Hair follicular keratinocyte (primary cell): ENCODE data around the gene CYP2J2. TPM values are rescaled to one million over a fixed set of nuclear protein-coding genes. Genes with fewer than 3 reads are reported as not detected.

Experiments
- total RNA-seq: library from RNA; depleted of rRNA; stranded (reverse); fragments of >200 nt; gene quantifications from 2 replicates; pipeline ENCODE4 v1.2.3, GENCODE V29; 2015

CYP2J2 gene, protein sequence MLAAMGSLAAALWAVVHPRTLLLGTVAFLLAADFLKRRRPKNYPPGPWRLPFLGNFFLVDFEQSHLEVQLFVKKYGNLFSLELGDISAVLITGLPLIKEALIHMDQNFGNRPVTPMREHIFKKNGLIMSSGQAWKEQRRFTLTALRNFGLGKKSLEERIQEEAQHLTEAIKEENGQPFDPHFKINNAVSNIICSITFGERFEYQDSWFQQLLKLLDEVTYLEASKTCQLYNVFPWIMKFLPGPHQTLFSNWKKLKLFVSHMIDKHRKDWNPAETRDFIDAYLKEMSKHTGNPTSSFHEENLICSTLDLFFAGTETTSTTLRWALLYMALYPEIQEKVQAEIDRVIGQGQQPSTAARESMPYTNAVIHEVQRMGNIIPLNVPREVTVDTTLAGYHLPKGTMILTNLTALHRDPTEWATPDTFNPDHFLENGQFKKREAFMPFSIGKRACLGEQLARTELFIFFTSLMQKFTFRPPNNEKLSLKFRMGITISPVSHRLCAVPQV
- 2.4 and 3.5 TPM in 2 replicates for total RNA-seq

DNA sequence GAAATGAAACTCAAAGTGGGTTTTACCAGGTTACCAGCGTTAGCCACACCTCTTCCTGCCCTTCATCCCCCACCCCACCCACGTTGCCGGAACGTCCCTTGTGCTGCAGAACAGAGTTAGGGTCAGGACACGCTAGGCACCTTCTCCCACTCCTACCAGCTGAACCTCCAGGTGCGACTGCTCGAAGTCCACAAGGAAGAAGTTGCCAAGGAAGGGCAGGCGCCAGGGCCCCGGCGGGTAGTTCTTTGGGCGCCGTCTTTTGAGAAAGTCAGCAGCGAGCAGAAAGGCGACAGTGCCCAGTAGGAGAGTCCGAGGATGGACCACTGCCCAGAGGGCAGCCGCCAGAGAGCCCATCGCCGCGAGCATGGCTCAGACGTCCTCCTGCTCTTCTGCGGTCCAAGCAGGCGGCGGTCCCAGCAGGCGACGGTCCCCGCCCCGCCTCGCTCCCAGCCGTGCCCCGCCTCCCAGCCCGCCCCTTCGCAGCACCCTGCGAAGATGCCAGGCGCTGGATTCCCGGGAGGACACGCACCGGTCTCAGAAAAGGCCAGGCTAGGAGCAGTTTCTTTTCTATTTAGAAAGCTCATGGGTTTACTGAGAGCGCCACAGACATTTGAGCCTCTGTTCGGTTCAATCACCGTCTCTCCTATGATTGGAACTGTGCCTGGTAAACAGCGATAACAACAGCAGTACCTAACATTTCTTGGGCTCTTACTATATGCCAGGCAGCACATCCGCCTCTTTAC is at the start of gene CYP2J2:
Gene CYP2J2, minus strand, starts transcription at position 393 of the 743 bp plus-strand sequence. Its CDS starts 27 bp downstream, at position 366.

Other genes starting within 250 kb of the CYP2J2 start
- 5.0 and 5.2 TPM in 2 replicates for gene HOOK1, start 111.8 kb downstream of the CYP2J2 start, total RNA-seq
- gene C1orf87, start 147.0 kb upstream of the CYP2J2 start, total RNA-seq, result 0.94 TPM in 1 of 2 replicates, not detected in the other